Measurements from ENCODE around the gene SOX4. TPM values are rescaled to one million over a fixed set of nuclear protein-coding genes. Genes with fewer than 3 reads are reported as not detected.
A peak's percentile ranks its signal among the peaks of the same experiment; 100 is the strongest.

SOX4 gene
- total RNA-seq, 1 donor from 2014 or later: 221 TPM

- TF ChIP-seq, protein P1, sequence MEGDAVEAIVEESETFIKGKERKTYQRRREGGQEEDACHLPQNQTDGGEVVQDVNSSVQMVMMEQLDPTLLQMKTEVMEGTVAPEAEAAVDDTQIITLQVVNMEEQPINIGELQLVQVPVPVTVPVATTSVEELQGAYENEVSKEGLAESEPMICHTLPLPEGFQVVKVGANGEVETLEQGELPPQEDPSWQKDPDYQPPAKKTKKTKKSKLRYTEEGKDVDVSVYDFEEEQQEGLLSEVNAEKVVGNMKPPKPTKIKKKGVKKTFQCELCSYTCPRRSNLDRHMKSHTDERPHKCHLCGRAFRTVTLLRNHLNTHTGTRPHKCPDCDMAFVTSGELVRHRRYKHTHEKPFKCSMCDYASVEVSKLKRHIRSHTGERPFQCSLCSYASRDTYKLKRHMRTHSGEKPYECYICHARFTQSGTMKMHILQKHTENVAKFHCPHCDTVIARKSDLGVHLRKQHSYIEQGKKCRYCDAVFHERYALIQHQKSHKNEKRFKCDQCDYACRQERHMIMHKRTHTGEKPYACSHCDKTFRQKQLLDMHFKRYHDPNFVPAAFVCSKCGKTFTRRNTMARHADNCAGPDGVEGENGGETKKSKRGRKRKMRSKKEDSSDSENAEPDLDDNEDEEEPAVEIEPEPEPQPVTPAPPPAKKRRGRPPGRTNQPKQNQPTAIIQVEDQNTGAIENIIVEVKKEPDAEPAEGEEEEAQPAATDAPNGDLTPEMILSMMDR (IDR thresholded peaks at IDR 0.05; ENCODE audit: unreplicated experiment): no peak
- no peak for DNase-seq (ENCODE audit: low spot score in 2 of 2, unreplicated experiment in 2 of 2)
- no peak overlapping the region for H3K4me3 Mint-ChIP-seq
- H3K27me3 Mint-ChIP-seq (ENCODE audit: low read depth): no peaks in the 10 kb centered on the region
- H3K36me3 Mint-ChIP-seq: peaks cover 3% of the 10 kb centered on the region
- no peaks in the 10 kb centered on the region for H3K9me3 Mint-ChIP-seq
- H3K4me1 Mint-ChIP-seq: peaks cover 28% of the 10 kb centered on the region
- no peak overlapping the region for H3K27ac Mint-ChIP-seq
Measured at GRCh38 chr6:21610341-21610740, 16.8 kb downstream of the SOX4 start.

GRCh38 chr6:21611485-21611884 is 17.9 kb downstream of the SOX4 start:
- Mint-ChIP-seq H3K27me3 (ENCODE audit: low read depth) (no peaks in the 10 kb centered on the region), H3K27ac (no peak overlapping the region), H3K36me3 (peaks cover 3% of the 10 kb centered on the region), H3K4me3 (no peak overlapping the region), H3K9me3 (no peaks in the 10 kb centered on the region), H3K4me1 (peaks cover 36% of the 10 kb centered on the region)
- TF ChIP-seq, protein P1 (IDR thresholded peaks at IDR 0.05; ENCODE audit: unreplicated experiment): no peak
- no peak for DNase-seq (ENCODE audit: low spot score in 2 of 2, unreplicated experiment in 2 of 2)

- H3K27ac Mint-ChIP-seq: no peak overlapping the region
- H3K4me3 Mint-ChIP-seq: no peak overlapping the region
- no peak for DNase-seq (ENCODE audit: low spot score in 2 of 2, unreplicated experiment in 2 of 2)
- H3K36me3 Mint-ChIP-seq: no peaks in the 10 kb centered on the region
- TF ChIP-seq, protein P1 (IDR thresholded peaks at IDR 0.05; ENCODE audit: unreplicated experiment): no peak
- no peaks in the 10 kb centered on the region for H3K27me3 Mint-ChIP-seq (ENCODE audit: low read depth)
- no peaks in the 10 kb centered on the region for H3K9me3 Mint-ChIP-seq
- peaks cover 36% of the 10 kb centered on the region for H3K4me1 Mint-ChIP-seq
Measured at GRCh38 chr6:21612067-21612745, 18.7 kb downstream of the SOX4 start.

GRCh38 chr6:21613809-21614208 is 20.3 kb downstream of the SOX4 start:
- Mint-ChIP-seq H3K4me3 (no peak overlapping the region), H3K9me3 (no peaks in the 10 kb centered on the region), H3K36me3 (no peaks in the 10 kb centered on the region), H3K27ac (peak overlapping the region; percentile 39), H3K27me3 (ENCODE audit: low read depth) (no peaks in the 10 kb centered on the region), H3K4me1 (peaks cover 36% of the 10 kb centered on the region)
- DNase-seq (ENCODE audit: low spot score in 2 of 2, unreplicated experiment in 2 of 2): no peak
- TF ChIP-seq, protein P1 (IDR thresholded peaks at IDR 0.05; ENCODE audit: unreplicated experiment): no peak

GRCh38 chr6:21614226-21614625 is 20.7 kb downstream of the SOX4 start:
- Mint-ChIP-seq H3K27me3 (ENCODE audit: low read depth) (no peaks in the 10 kb centered on the region), H3K4me3 (no peak overlapping the region), H3K4me1 (peaks cover 36% of the 10 kb centered on the region), H3K9me3 (no peaks in the 10 kb centered on the region), H3K36me3 (no peaks in the 10 kb centered on the region), H3K27ac (no peak overlapping the region)
- TF ChIP-seq, protein P1 (IDR thresholded peaks at IDR 0.05; ENCODE audit: unreplicated experiment): no peak
- no peak for DNase-seq (ENCODE audit: low spot score in 2 of 2, unreplicated experiment in 2 of 2)
